SK-N-SH treated with all-trans-retinoic acid at 6 μM for 48 hours (cell line): ENCODE data around the gene CDH4.

ENCODE experiments used
- ATAC-seq: fragments of 200-7000 bp; cut with Tn5 transposase; 3 replicates; pipeline ENCODE4 v1.9.1; 2020; ENCODE audit warnings: mild to moderate bottlenecking, moderate library complexity
- ARNTL ChIP-seq: fragments of 450-650 bp; formaldehyde crosslinking; IDR thresholded peaks from 2 replicates; pipeline ENCODE4 v1.5.0; 2020; ENCODE audit warnings: low read depth, mild to moderate bottlenecking, moderate library complexity, borderline replicate concordance
- BACH2 ChIP-seq: fragments of 250-450 bp; sonication (Bioruptor Pico); IDR thresholded peaks from 2 replicates; pipeline ENCODE4 v1.9.0; 2021; ENCODE audit warnings: mild to moderate bottlenecking, borderline replicate concordance
- CREB5 ChIP-seq: fragments of 250-450 bp; sonication (Bioruptor Pico); IDR thresholded peaks from 2 replicates; pipeline ENCODE4 v1.5.1; 2020; ENCODE audit warnings: low read depth, mild to moderate bottlenecking, moderate library complexity
- CSDC2 ChIP-seq: fragments of 250-450 bp; sonication (Bioruptor Pico); IDR thresholded peaks from 2 replicates; pipeline ENCODE4 v1.5.0; 2020; ENCODE audit warnings: mild to moderate bottlenecking, moderate library complexity
- CSRNP3 ChIP-seq: fragments of 250-450 bp; sonication (Bioruptor Pico); IDR thresholded peaks from 2 replicates; pipeline ENCODE4 v1.5.1; 2021; ENCODE audit warnings: mild to moderate bottlenecking, moderate library complexity
- ESRRG ChIP-seq: fragments of 250-450 bp; sonication (Bioruptor Pico); IDR thresholded peaks from 2 replicates; pipeline ENCODE4 v1.6.1; 2021; ENCODE audit warnings: mild to moderate bottlenecking
- ISL1 ChIP-seq: fragments of 250-450 bp; sonication (Bioruptor Pico); IDR thresholded peaks from 2 replicates; pipeline ENCODE4 v2.1.2; 2022; ENCODE audit warnings: mild to moderate bottlenecking, moderate library complexity
- OSR1 ChIP-seq: fragments of 250-450 bp; sonication (Bioruptor Pico); IDR thresholded peaks from 2 replicates; pipeline ENCODE4 v1.8.0; 2022; ENCODE audit warnings: moderate library complexity, mild to moderate bottlenecking, inconsistent platforms
- POU6F1 ChIP-seq: fragments of 250-450 bp; sonication (Bioruptor Pico); IDR thresholded peaks from 2 replicates; pipeline ENCODE4 v1.8.0; 2021; ENCODE audit warnings: low read depth, mild to moderate bottlenecking, moderate library complexity, borderline replicate concordance
- SNAI2 ChIP-seq: fragments of 250-450 bp; sonication (Bioruptor Pico); IDR thresholded peaks from 2 replicates; pipeline ENCODE4 v1.5.0; 2020; ENCODE audit warnings: mild to moderate bottlenecking, moderate library complexity
- TCF4 ChIP-seq: fragments of 250-450 bp; sonication (Bioruptor Pico); IDR thresholded peaks from 2 replicates; pipeline ENCODE4 v1.8.0; 2021; ENCODE audit warnings: mild to moderate bottlenecking, moderate library complexity, borderline replicate concordance
- TOX ChIP-seq: fragments of 250-450 bp; sonication (Bioruptor Pico); IDR thresholded peaks from 2 replicates; pipeline ENCODE4 v1.8.0; 2021; ENCODE audit warnings: mild to moderate bottlenecking, moderate library complexity, borderline replicate concordance
- ZC3H10 ChIP-seq: fragments of 250-450 bp; sonication (Bioruptor Pico); IDR thresholded peaks from 2 replicates; pipeline ENCODE4 v1.5.1; 2021; ENCODE audit warnings: mild to moderate bottlenecking, moderate library complexity
- ZFP3 ChIP-seq: fragments of 250-450 bp; sonication (Bioruptor Pico); IDR thresholded peaks from 2 replicates; pipeline ENCODE4 v1.5.0; 2020; ENCODE audit warnings: mild to moderate bottlenecking, moderate library complexity
- ZNF70 ChIP-seq: fragments of 450-650 bp; formaldehyde crosslinking; IDR thresholded peaks from 2 replicates; pipeline ENCODE4 v1.5.0; 2020; ENCODE audit warnings: mild to moderate bottlenecking, moderate library complexity

CDH4 gene

GRCh38 chr20:61753316-61753942, 501.4 kb downstream of the CDH4 start:
- no peak for ATAC-seq
- TF ChIP-seq ISL1 (CRISPR knock-in tag) = no peak
- TF ChIP-seq CSRNP3 (CRISPR knock-in tag) = no peak
- no peak for TF ChIP-seq POU6F1 (CRISPR knock-in tag)
- no peak for TF ChIP-seq TOX (CRISPR knock-in tag)
- no peak for TF ChIP-seq ARNTL (CRISPR knock-in tag)
- TF ChIP-seq OSR1 (CRISPR knock-in tag) = no peak
- no peak for TF ChIP-seq CSDC2 (CRISPR knock-in tag)
- TF ChIP-seq TCF4 (CRISPR knock-in tag) = no peak
- no peak for TF ChIP-seq ZNF70
- no peak for TF ChIP-seq ZFP3 (CRISPR knock-in tag)
- TF ChIP-seq BACH2 (CRISPR knock-in tag) = no peak
- TF ChIP-seq, all 23 proteins: peak for 0

GRCh38 chr20:61753987-61754956, 502.2 kb downstream of the CDH4 start:
- no peak for ATAC-seq
- TF ChIP-seq ISL1 (CRISPR knock-in tag) (no peak), CREB5 (no peak), ESRRG (CRISPR knock-in tag) (no peak), ZC3H10 (CRISPR knock-in tag) (no peak), CSRNP3 (CRISPR knock-in tag) (no peak), ZNF70 (no peak)

- TF ChIP-seq SNAI2 (CRISPR knock-in tag) (no peak), ISL1 (CRISPR knock-in tag) (no peak), ZFP3 (CRISPR knock-in tag) (no peak), BACH2 (CRISPR knock-in tag) (no peak), ARNTL (CRISPR knock-in tag) (no peak), POU6F1 (CRISPR knock-in tag) (no peak), ESRRG (CRISPR knock-in tag) (no peak), TOX (CRISPR knock-in tag) (no peak), CSDC2 (CRISPR knock-in tag) (no peak)
These were observed 503.1 kb downstream of the CDH4 start for GRCh38 chr20:61754976-61755778.

More at GRCh38 chr20:61754976-61755778, 503.1 kb downstream of the CDH4 start:
- no peak for ATAC-seq
